RWPE2 (cell line): ENCODE measurements around the gene SCARB2.

Experiments used
- ATAC-seq: fragments of 200-7000 bp; cut with Tn5 transposase; 3 replicates; pipeline ENCODE4 v1.9.1; 2021; ENCODE audit warnings: low read depth
- DNase-seq: peaks from one replicate; pipeline ENCODE4 v3.0.0-alpha.2; 2020; ENCODE audit warnings: low spot score
- H3K27ac ChIP-seq: fragments of 450-650 bp; 2 replicates; pipeline ENCODE4 v1.5.1; 2017; ENCODE audit warnings: mild to moderate bottlenecking; ENCODE audit not compliant: poor library complexity, severe bottlenecking
- H3K27me3 ChIP-seq: fragments of 250-450 bp; sonication (Bioruptor Pico); 2 replicates; pipeline ENCODE4 v1.5.1; 2021; ENCODE audit warnings: mild to moderate bottlenecking, moderate library complexity; ENCODE audit not compliant: insufficient read depth, poor library complexity, severe bottlenecking
- H3K36me3 ChIP-seq: fragments of 250-450 bp; sonication (Bioruptor Pico); 2 replicates; pipeline ENCODE4 v1.5.1; 2020; ENCODE audit warnings: low read depth, mild to moderate bottlenecking, moderate library complexity
- H3K4me1 ChIP-seq: fragments of 250-450 bp; sonication (Bioruptor Pico); 2 replicates; pipeline ENCODE4 v1.5.1; 2021; ENCODE audit warnings: mild to moderate bottlenecking, moderate library complexity; ENCODE audit not compliant: insufficient read depth, poor library complexity, severe bottlenecking
- H3K4me3 ChIP-seq: fragments of 250-450 bp; sonication (Bioruptor Pico); 2 replicates; pipeline ENCODE4 v1.5.1; 2021; ENCODE audit warnings: mild to moderate bottlenecking, moderate library complexity; ENCODE audit not compliant: severe bottlenecking
- H3K9me3 ChIP-seq: fragments of 250-450 bp; sonication (Bioruptor Pico); 2 replicates; pipeline ENCODE4 v1.5.1; 2021; ENCODE audit warnings: mild to moderate bottlenecking, moderate library complexity; ENCODE audit not compliant: severe bottlenecking
- TF ChIP-seq, protein P1 (sequence below): fragments of 450-650 bp; IDR thresholded peaks from one replicate; pipeline ENCODE4 v1.5.1; 2017; ENCODE audit warnings: mild to moderate bottlenecking, moderate library complexity; ENCODE audit not compliant: poor library complexity, severe bottlenecking

The SCARB2 gene

DNA sequence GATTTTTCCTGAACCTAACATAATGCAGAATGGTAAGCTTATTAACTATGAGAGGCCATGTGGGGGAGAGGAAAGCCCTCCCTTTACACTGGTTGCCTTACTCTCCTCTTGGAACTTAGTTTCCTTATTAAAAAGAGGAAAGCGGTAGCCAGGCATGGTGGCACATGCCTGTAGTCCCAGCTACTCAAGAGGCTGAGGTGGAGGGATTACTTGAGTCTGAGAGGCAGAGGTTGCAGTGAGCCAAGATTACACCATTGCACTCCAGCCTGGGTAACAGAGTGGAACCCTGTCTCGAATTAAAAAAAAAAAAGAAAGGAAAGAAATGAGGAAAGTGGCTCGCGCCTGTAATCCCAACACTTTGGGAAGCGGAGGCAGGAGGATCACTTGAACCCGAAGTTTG, 39.9 kb upstream of the SCARB2 start:
- ATAC-seq (no peak), DNase-seq (no peak)
- peaks cover 4% of the 10 kb centered on the region for H3K27me3 ChIP-seq
- no peaks in the 10 kb centered on the region for H3K9me3 ChIP-seq
- no peaks in the 10 kb centered on the region for H3K36me3 ChIP-seq
- TF ChIP-seq, protein P1, sequence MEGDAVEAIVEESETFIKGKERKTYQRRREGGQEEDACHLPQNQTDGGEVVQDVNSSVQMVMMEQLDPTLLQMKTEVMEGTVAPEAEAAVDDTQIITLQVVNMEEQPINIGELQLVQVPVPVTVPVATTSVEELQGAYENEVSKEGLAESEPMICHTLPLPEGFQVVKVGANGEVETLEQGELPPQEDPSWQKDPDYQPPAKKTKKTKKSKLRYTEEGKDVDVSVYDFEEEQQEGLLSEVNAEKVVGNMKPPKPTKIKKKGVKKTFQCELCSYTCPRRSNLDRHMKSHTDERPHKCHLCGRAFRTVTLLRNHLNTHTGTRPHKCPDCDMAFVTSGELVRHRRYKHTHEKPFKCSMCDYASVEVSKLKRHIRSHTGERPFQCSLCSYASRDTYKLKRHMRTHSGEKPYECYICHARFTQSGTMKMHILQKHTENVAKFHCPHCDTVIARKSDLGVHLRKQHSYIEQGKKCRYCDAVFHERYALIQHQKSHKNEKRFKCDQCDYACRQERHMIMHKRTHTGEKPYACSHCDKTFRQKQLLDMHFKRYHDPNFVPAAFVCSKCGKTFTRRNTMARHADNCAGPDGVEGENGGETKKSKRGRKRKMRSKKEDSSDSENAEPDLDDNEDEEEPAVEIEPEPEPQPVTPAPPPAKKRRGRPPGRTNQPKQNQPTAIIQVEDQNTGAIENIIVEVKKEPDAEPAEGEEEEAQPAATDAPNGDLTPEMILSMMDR: no peak
- no peak overlapping the region for H3K4me3 ChIP-seq
- H3K27ac ChIP-seq: no peak overlapping the region
- H3K4me1 ChIP-seq: peaks cover 6% of the 10 kb centered on the region

- Histone ChIP-seq H3K9me3 (no peaks in the 10 kb centered on the region), H3K4me1 (peaks cover 6% of the 10 kb centered on the region), H3K27me3 (peaks cover 4% of the 10 kb centered on the region), H3K4me3 (no peak overlapping the region), H3K27ac (no peak overlapping the region), H3K36me3 (no peaks in the 10 kb centered on the region)
- TF ChIP-seq, protein P1: no peak
- DNase-seq (no peak), ATAC-seq (no peak)
Measured at GRCh38 chr4:76252271-76252653, 38.6 kb upstream of the SCARB2 start.

DNA sequence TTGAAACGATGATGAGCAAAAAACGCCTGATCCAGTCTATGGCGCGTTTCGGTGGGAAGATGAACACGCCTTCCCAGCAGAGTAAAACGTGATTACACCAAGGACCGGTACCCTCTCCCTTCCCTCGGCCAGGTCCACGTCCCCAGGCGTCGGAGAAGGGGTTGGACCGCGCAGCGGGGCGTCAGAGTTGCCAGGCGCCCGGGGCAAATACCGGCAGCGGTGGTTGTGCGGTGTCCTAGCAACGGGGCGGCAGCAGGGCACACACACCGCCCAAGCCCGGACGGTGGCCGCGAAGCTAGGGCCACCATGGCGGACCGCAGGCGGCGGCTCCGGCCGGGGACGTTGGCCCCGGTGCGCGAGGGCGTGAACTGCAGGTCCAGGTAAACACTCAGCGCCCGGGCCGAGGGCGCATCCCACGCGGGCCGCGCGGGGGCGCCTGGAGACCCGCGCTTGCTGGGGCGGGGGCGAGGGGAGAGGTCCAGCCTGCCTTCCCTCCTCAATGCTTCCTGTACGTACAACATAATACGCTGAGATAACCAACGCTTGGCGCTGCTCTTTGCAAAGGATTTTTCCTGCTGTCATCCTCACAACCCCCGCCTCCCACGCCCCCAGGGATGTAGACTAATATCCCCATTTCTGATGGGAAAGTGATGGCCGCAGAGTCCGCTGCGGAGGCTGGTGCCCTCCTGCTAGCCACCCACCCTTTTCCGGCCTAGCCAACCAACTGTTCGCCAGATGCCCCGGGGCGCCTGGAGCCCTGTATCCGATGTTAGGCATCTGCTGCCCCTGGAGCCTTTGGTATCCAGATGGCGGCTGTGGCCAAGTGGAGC, 38.0 kb upstream of the SCARB2 start, which contains the start of gene FAM47E:
Gene FAM47E, plus strand, starts transcription at position 281 of the 830 bp plus-strand sequence. Its CDS starts 26 bp downstream, at position 307.
- Histone ChIP-seq H3K27ac (no peak within 1 kb of the TSS), H3K27me3 (peaks cover 4% of the 10 kb centered on the region), H3K9me3 (no peaks in the 10 kb centered on the region), H3K4me3 (peak within 1 kb of the TSS; percentile 40), H3K4me1 (peaks cover 6% of the 10 kb centered on the region), H3K36me3 (no peaks in the 10 kb centered on the region)
- TF ChIP-seq, protein P1: peak; percentile 62
- DNase-seq: peak; percentile 62
- ATAC-seq: peak; percentile 86

DNA sequence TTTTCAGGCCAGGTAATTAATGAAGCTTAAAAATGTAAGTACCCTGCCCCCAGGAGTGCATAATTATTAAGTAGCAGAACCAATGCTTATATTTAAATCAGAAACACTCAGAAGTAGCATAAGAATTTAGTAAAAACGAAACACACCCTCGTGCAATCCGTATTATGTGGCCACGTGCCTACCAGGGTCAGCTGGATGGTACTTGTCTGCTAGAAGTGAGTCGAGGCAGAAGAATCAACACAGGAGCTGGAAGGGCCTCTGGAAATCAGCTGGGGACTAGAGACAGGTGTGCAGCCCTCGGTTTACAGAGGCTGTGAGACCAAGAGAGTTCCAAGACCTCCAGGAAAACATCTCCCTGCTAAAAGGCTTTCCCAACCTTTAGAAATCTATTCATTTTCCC, 37.3 kb upstream of the SCARB2 start:
- H3K27me3 ChIP-seq: peaks cover 4% of the 10 kb centered on the region
- peak overlapping the region; percentile 40 for H3K4me3 ChIP-seq
- H3K9me3 ChIP-seq: no peaks in the 10 kb centered on the region
- no peak overlapping the region for H3K27ac ChIP-seq
- TF ChIP-seq, protein P1: no peak
- peaks cover 6% of the 10 kb centered on the region for H3K4me1 ChIP-seq
- H3K36me3 ChIP-seq: no peaks in the 10 kb centered on the region
- ATAC-seq: 0 out of 3 replicates have a peak, but pooled peaks have one; percentile 10
- DNase-seq: no peak

- Histone ChIP-seq H3K27ac (no peak overlapping the region), H3K4me1 (peaks cover 6% of the 10 kb centered on the region), H3K27me3 (peaks cover 4% of the 10 kb centered on the region), H3K4me3 (no peak overlapping the region), H3K9me3 (no peaks in the 10 kb centered on the region), H3K36me3 (no peaks in the 10 kb centered on the region)
- TF ChIP-seq, protein P1: no peak
- DNase-seq: no peak
- no peak for ATAC-seq
Measured at GRCh38 chr4:76246852-76247251, 33.2 kb upstream of the SCARB2 start.
